Type B pancreatic cell (in vitro differentiated cells): ENCODE data around the gene SEC22B. TPM values are rescaled to one million over a fixed set of nuclear protein-coding genes. Genes with fewer than 3 reads are reported as not detected.
"Not testable (repeated sequence)": the region's sequence is repeated elsewhere in the genome, so short reads cannot be mapped to it uniquely, and the experiment has no call there.

Experiments
- DNase-seq: peaks from one replicate; pipeline ENCODE4 v3.0.0; 2021; ENCODE audit warnings: mixed read lengths; ENCODE audit not compliant: unreplicated experiment; ENCODE audit errors: extremely low spot score
- H3K27ac Mint-ChIP-seq: 2 replicates; pipeline ENCODE4 v1.8.0; 2021; ENCODE audit warnings: mild to moderate bottlenecking, mixed read lengths
- H3K27me3 Mint-ChIP-seq: 2 replicates; pipeline ENCODE4 v1.8.0; 2021; ENCODE audit warnings: mixed read lengths
- H3K36me3 Mint-ChIP-seq: 2 replicates; pipeline ENCODE4 v1.8.0; 2021; ENCODE audit warnings: mixed read lengths
- H3K4me1 Mint-ChIP-seq: one replicate; pipeline ENCODE4 v1.8.0; 2021; ENCODE audit warnings: mixed read lengths; ENCODE audit not compliant: unreplicated experiment
- H3K4me3 Mint-ChIP-seq: 2 replicates; pipeline ENCODE4 v1.8.0; 2021; ENCODE audit warnings: mild to moderate bottlenecking, mixed read lengths
- H3K9me3 Mint-ChIP-seq: 2 replicates; pipeline ENCODE4 v1.8.0; 2021; ENCODE audit warnings: mixed read lengths
- CTCF ChIP-seq: fragments of 200-600 bp; sonication (generic); conservative IDR thresholded peaks from 2 replicates; pipeline ENCODE4 v1.5.0; 2021; ENCODE audit warnings: antibody characterized with exemption, mild to moderate bottlenecking
- total RNA-seq: library from RNA; stranded (reverse); gene quantifications from 2 replicates; pipeline ENCODE4 v1.2.1, GENCODE V29; 2021; ENCODE audit warnings: low replicate concordance

Gene SEC22B
- total RNA-seq, 1 donor from 2014 or later: 24.3 TPM

- H3K4me1 Mint-ChIP-seq, H3K9me3 Mint-ChIP-seq, H3K27me3 Mint-ChIP-seq, H3K27ac Mint-ChIP-seq, H3K4me3 Mint-ChIP-seq, H3K36me3 Mint-ChIP-seq, DNase-seq: not testable (repeated sequence)
- peak; percentile 63 for TF ChIP-seq CTCF
Measured at GRCh38 chr1:120145806-120146205, 30.5 kb downstream of the SEC22B start.

GRCh38 chr1:120144626-120145025 is 31.7 kb downstream of the SEC22B start:
- not testable (repeated sequence) for H3K4me1 Mint-ChIP-seq, H3K36me3 Mint-ChIP-seq, DNase-seq, H3K27ac Mint-ChIP-seq, H3K27me3 Mint-ChIP-seq, H3K9me3 Mint-ChIP-seq, H3K4me3 Mint-ChIP-seq

GRCh38 chr1:120144169-120144568 is 32.2 kb downstream of the SEC22B start:
- H3K4me1 Mint-ChIP-seq: not testable (repeated sequence)

GRCh38 chr1:120143334-120143733 is 33.0 kb downstream of the SEC22B start:
- not testable (repeated sequence) for DNase-seq, H3K4me3 Mint-ChIP-seq, H3K27me3 Mint-ChIP-seq, H3K27ac Mint-ChIP-seq, H3K4me1 Mint-ChIP-seq, H3K36me3 Mint-ChIP-seq, H3K9me3 Mint-ChIP-seq

More at GRCh38 chr1:120144169-120144568, 32.2 kb downstream of the SEC22B start:
- not testable (repeated sequence) for H3K27me3 Mint-ChIP-seq, H3K4me3 Mint-ChIP-seq, DNase-seq, H3K36me3 Mint-ChIP-seq, H3K9me3 Mint-ChIP-seq, H3K27ac Mint-ChIP-seq

GRCh38 chr1:120142512-120143263 is 33.6 kb downstream of the SEC22B start:
- H3K27ac Mint-ChIP-seq, H3K9me3 Mint-ChIP-seq, H3K4me3 Mint-ChIP-seq, H3K27me3 Mint-ChIP-seq, H3K36me3 Mint-ChIP-seq, H3K4me1 Mint-ChIP-seq, DNase-seq: not testable (repeated sequence)

- H3K27ac Mint-ChIP-seq, H3K4me1 Mint-ChIP-seq, H3K36me3 Mint-ChIP-seq, H3K4me3 Mint-ChIP-seq, DNase-seq, H3K9me3 Mint-ChIP-seq, H3K27me3 Mint-ChIP-seq: not testable (repeated sequence)
Measured at GRCh38 chr1:120141865-120142264, 34.5 kb downstream of the SEC22B start.

GRCh38 chr1:120140656-120141265 is 35.6 kb downstream of the SEC22B start:
- H3K9me3 Mint-ChIP-seq, H3K36me3 Mint-ChIP-seq, DNase-seq, H3K27me3 Mint-ChIP-seq, H3K4me3 Mint-ChIP-seq, H3K27ac Mint-ChIP-seq, H3K4me1 Mint-ChIP-seq: not testable (repeated sequence)

GRCh38 chr1:120136086-120136485 is 40.2 kb downstream of the SEC22B start:
- H3K4me1 Mint-ChIP-seq, DNase-seq, H3K36me3 Mint-ChIP-seq, H3K4me3 Mint-ChIP-seq, H3K27ac Mint-ChIP-seq, H3K27me3 Mint-ChIP-seq, H3K9me3 Mint-ChIP-seq: not testable (repeated sequence)

- not testable (repeated sequence) for H3K4me1 Mint-ChIP-seq, DNase-seq, H3K27ac Mint-ChIP-seq, H3K36me3 Mint-ChIP-seq, H3K9me3 Mint-ChIP-seq, H3K27me3 Mint-ChIP-seq, H3K4me3 Mint-ChIP-seq
Measured at GRCh38 chr1:120133928-120134325, 42.4 kb downstream of the SEC22B start.
